Measurements from ENCODE around the gene CDIP1.

CDIP1 gene

DNA sequence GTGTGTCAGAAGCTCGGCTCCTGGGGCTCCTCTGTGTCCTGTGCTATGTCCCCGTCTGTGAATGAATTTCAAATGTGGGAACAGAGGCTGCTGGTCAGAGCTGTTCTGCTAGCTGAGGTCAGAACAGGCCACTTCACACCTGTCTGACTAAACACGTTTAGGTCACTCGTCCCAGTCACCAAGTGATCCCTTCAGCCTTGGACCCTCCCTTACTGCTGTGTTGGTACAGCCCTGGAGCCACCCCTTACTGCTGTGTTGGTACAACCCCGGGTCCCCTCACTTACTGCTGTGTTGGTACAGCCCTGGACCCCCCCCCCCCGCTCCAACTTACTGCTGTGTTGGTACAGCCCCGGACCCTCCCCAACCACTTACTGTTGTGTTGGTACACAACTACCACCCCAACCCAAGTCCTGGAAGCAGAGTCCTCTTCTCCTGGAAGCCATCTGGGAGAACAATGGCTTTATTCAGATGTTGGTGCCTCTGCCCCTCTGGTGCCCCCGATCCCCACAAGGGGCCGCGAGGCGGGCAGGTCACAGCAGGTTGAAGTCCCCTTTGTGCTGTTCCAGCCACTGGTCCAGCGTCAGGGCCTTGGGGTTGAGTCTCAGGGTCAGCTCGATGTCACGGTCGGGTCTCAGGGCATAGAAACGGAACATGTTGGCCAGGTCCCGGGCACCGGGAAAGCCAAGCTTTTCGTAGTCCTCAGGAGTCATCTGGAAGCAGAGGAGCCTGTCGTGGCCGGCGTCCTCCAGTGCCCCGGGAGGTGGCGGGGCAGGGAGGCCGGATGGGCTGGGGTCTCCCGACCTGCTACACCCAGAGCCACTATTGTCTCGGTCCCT, 77.1 kb downstream of the CDIP1 start:
- in situ Hi-C loops (cut with HindIII; ENCODE audit: low sequenced_read_pairs) = no loop called here

DNA sequence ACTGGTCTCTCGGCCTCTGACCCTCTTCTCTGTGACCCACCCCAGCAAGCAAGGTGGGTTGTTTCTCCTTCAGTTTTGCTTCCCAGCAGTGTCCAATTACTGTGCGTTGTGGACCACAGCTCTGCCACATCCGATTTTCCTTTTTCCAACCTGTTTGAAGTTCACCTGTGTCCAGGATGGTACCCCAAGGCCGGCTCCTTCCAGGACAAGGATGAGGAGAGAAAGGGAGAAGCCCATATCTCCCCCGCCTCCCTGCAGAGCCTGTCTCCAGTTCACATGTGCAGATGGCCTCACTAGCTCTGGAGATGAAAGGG, 77.7 kb downstream of the CDIP1 start:
- in situ Hi-C loops (cut with HindIII; ENCODE audit: low sequenced_read_pairs) = no loop called here
